CD4-positive, alpha-beta T cell treated with Interleukin-17A for 4 hours (primary cell): ENCODE measurements around the gene NR6A1.

ENCODE experiments used
- DNase-seq: peaks from one replicate; pipeline ENCODE4 v3.0.0-alpha.2; 2020; ENCODE audit warnings: mixed read lengths

Gene NR6A1

DNA sequence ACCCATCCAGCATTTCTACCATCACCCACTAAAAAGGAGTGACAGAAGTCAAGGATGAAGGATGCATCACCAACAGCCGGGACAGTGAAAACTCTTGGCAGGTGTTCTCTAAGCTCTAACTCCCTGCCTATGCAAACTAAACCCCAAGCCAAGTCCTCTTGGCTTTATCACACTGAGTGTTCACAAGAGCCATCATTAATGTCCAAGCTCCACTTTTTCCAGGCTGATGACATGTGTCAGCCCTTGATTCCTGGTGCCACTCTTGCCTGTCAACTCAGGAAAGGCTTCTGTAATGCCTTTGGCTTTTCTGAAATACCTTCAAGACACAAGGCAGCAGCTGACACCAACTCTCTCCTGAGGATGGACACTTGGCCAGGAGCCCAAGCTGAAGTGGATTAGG is 86.9 kb downstream of the NR6A1 start:
- DNase-seq: no peak

- no peak for DNase-seq
Measured at GRCh38 chr9:124683043-124683442, 88.1 kb downstream of the NR6A1 start.

DNA sequence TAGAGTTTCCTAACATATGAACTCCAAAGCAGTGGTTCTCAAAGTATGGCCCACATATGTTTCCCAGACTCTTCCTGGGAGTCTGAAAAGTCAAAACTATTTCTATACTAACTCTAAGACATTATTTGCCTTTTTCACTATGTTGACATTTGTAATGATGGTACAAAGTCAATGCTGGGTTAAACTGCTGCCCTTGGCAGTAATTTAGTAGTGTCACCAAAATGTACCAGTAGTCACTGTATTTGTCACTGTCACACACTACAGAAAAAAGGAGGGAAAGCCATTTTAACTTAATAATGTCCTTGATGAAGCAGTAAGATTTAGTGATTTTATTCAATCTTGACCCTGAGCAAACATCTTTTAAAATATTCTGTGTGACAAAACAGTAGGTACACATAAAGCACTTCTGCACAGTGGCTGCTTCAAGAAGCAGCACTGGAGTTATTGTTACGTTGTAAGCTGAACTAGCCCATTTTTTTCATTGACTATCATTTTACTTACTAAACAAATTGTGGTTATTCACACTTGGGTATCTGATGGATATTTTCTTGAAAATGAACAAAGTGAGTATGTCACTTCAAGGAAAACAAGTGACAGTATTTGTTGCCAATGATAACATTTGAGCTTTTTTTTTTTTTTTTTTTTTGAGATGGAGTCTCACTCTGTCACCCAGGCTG is 90.3 kb downstream of the NR6A1 start:
- no peak for DNase-seq

GRCh38 chr9:124680049-124680448 is 91.1 kb downstream of the NR6A1 start:
- no peak for DNase-seq

GRCh38 chr9:124676159-124676551 is 95.0 kb downstream of the NR6A1 start:
- DNase-seq: no peak

- DNase-seq: no peak
Measured at GRCh38 chr9:124675261-124676158, 95.6 kb downstream of the NR6A1 start.

DNA sequence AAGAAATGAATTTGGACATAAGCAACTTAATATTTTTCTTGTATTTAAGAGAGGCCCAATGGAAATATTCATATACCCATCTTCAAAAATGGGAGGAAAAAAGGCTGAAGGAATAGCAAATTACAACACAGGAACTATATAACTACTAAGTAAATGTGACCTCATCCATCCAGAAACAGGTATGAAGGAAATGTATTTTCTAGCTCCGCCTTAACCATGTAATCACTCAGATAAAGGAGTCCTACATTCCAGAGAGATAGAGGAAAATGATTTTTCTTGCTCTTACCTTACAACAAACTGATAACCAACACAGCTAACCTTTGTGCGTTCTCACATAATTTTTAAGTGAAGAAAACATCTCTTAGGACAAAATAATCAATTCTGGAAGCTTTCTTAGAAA is 96.5 kb downstream of the NR6A1 start:
- no peak for DNase-seq

- no peak for DNase-seq
Measured at GRCh38 chr9:124673063-124673462, 98.0 kb downstream of the NR6A1 start.

DNA sequence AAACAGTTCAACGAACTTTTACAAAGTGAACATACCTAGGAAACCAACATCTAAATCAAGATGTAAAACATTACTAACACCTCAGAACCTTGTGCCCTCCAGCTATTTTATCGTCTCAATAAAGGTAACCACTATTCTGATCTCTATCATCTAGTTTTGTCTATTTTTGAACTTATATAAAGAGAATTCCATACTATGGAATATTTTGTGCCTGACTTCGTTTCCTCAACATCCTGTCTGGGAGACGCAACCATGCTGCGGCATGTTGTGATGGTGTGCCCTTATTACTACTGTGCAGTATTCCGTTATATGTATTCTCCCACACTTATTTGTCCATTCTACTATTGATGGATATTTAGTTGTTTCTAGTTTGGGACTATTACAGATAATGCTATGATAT is 99.2 kb downstream of the NR6A1 start:
- DNase-seq: no peak

DNA sequence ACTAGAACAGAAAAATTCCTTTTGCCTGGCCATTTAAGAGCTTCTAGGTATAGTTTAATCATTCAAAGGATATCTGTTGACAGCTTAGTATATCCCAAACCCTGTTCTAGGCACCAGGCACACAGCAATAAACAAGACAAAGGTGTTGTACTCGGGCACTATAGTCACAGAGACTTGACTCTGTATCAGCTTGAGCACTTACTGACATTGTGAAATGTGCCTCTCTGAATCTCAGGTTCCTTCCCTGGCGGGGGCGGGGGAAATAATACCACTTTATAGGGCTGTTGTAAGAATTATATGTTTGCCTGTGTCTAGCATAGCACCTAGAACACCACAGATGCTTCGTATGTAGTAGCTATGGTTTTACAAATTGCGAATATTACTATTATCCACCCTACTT is 104.5 kb downstream of the NR6A1 start:
- DNase-seq: no peak

GRCh38 chr9:124665391-124666058 is 105.6 kb downstream of the NR6A1 start:
- no peak for DNase-seq

GRCh38 chr9:124664143-124664542 is 107.0 kb downstream of the NR6A1 start:
- DNase-seq: no peak

DNA sequence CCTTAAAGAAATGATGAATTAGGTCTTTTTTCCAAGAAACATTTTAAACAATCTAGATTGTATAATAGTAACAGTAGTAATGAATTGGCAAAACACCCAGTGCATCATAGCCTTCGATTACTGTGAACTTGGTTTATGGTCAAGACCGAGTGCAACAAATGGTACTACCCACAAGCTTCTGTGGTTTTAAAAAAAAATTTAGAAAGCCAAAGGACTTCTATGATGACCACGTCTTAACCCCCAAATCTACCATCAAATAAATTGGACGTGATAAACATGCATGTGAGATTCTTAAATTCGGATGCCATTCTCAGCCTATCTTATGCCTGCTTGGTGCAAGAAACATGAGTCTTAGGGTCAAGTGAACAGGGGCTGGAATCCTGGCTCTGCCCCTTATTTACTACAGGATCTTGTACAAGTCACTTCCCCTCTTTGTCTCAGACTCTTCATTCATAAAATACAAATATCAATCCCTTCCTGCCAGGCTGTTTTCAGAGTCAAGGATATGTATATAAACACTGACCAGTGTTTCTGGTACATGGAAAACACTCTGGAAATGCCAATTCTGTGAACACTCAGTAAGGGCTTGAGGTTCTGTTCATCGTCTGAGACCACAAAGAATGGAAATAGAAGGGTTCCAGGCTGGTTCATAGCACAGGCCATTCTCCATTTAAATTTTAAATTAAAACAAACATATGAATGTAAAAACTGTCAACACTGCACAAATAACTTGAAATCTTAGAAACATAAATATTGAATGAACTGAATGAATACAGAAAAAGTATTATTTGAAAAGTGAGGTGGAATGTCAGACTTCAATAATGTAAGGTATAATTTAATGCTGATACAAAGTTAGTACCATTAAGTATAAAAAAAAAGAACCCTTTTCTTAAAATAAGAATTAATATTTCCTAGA is 107.8 kb downstream of the NR6A1 start:
- no peak for DNase-seq

GRCh38 chr9:124662561-124662960 is 108.5 kb downstream of the NR6A1 start:
- no peak for DNase-seq

GRCh38 chr9:124661271-124661670 is 109.8 kb downstream of the NR6A1 start:
- DNase-seq: no peak

DNA sequence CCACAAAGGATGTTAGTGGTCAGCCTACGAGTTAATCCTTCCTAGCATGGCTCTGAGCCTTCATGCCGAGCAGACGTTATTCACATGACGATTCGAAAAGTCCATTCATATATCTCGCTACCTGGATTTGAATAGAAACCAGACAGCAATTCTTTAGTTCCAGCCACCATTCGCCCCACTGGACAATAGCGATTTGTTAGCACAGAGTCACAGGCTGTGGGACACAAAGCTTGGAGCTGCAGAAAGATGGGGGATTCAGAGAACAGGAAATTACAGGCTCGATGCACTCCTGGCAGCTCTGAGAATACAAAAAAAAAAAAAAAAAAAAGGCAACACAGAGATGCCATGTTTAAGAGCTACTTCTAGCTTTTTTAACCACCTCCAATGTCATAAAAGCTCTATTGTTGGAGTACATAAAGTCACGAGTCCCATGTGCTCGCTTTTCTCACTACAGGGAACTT is 110.7 kb downstream of the NR6A1 start:
- DNase-seq: peak; percentile 16

- peak; percentile 54 for DNase-seq
Measured at GRCh38 chr9:124659099-124659659, 111.9 kb downstream of the NR6A1 start.

DNA sequence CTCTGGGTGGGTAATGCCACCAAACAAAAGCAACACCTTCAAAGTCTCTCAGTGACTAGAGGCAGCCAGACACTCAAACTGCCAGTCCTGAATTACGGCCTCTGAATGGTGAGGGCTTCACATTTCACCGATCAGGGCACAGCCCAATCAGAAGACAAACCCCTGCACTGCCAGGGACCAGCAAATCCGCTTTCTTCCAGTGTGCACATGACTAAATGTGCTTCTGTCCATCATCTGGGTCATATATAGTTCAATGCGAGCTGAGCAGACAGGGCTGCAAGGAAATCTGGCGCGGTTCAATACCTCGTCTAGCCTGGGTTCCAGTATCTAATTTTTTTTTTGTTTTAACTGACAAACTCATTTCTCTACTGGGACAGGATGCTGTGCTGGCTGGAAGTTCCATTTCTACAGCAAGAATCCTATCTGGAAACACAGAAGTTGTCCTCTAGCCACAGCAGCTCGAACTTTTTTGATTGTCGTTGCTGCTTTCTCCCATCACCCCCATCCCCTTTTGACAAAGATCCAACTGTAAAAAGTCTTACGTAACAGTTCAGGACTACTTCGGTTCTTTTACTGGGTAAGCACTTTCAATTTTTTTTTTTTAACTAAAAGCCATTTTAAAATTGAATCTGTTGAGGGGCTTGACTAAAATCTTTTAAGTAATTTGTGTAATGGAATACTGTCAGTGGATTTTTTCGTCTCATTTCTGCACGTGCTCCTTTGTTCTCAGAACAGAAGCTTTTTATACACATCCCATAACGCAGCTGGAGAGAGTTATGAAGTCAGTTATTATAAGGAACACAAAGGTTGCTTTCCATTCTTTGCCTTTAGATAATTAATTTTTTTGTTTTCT is 112.7 kb downstream of the NR6A1 start:
- DNase-seq: peak; percentile 53

- DNase-seq: no peak
Measured at GRCh38 chr9:124657516-124657915, 113.6 kb downstream of the NR6A1 start.

DNA sequence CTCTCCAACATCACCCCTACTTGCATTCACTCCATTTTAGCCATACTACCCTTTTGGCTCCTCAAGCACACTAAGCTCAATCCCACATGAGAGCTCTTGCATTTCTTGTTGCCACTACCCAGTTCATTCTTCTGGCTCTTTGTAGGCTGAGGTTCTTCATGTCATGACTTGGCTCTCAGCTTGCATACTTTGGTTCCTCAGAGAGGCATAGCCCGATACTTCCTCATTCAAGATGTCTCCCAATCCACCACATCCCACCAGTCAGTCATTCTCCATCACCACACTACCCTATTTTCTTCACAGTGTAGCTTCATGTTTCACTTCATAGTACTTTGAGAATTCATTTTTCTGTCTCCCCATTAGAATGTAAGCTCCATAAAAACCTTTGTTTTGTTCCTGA is 116.7 kb downstream of the NR6A1 start:
- no peak for DNase-seq
